BE2C (cell line): ENCODE results near the gene WDR20.

Experiments used
- DNase-seq: peaks from one replicate; pipeline ENCODE4 v3.0.0-alpha.2; 2020
- H3K27me3 ChIP-seq: fragments of 250-450 bp; sonication (Bioruptor Pico); 2 replicates; pipeline ENCODE4 v1.5.1; 2020; ENCODE audit warnings: mild to moderate bottlenecking
- H3K36me3 ChIP-seq: fragments of 250-450 bp; sonication (Bioruptor Pico); 2 replicates; pipeline ENCODE4 v1.5.1; 2020; ENCODE audit warnings: mild to moderate bottlenecking
- H3K4me1 ChIP-seq: fragments of 250-450 bp; sonication (Bioruptor Pico); 2 replicates; pipeline ENCODE4 v1.5.1; 2020
- H3K4me3 ChIP-seq: 2 replicates; pipeline ENCODE4 v1.5.1; 2011; ENCODE audit warnings: low read depth, low read length
- H3K9me3 ChIP-seq: fragments of 250-450 bp; sonication (Bioruptor Pico); 2 replicates; pipeline ENCODE4 v1.5.1; 2020
- TF ChIP-seq, protein P1 (sequence below): IDR thresholded peaks from 2 replicates; pipeline ENCODE4 v1.5.1; 2012; ENCODE audit warnings: mild to moderate bottlenecking, low read depth, low read length

Gene WDR20

GRCh38 chr14:102182190-102182589 is 42.5 kb downstream of the WDR20 start:
- Histone ChIP-seq H3K9me3 (no peaks in the 10 kb centered on the region), H3K4me1 (peaks cover 12% of the 10 kb centered on the region), H3K27me3 (no peaks in the 10 kb centered on the region), H3K4me3 (no peak overlapping the region), H3K36me3 (no peaks in the 10 kb centered on the region)
- no peak for DNase-seq
- TF ChIP-seq, protein P1, sequence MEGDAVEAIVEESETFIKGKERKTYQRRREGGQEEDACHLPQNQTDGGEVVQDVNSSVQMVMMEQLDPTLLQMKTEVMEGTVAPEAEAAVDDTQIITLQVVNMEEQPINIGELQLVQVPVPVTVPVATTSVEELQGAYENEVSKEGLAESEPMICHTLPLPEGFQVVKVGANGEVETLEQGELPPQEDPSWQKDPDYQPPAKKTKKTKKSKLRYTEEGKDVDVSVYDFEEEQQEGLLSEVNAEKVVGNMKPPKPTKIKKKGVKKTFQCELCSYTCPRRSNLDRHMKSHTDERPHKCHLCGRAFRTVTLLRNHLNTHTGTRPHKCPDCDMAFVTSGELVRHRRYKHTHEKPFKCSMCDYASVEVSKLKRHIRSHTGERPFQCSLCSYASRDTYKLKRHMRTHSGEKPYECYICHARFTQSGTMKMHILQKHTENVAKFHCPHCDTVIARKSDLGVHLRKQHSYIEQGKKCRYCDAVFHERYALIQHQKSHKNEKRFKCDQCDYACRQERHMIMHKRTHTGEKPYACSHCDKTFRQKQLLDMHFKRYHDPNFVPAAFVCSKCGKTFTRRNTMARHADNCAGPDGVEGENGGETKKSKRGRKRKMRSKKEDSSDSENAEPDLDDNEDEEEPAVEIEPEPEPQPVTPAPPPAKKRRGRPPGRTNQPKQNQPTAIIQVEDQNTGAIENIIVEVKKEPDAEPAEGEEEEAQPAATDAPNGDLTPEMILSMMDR, result no peak

DNA sequence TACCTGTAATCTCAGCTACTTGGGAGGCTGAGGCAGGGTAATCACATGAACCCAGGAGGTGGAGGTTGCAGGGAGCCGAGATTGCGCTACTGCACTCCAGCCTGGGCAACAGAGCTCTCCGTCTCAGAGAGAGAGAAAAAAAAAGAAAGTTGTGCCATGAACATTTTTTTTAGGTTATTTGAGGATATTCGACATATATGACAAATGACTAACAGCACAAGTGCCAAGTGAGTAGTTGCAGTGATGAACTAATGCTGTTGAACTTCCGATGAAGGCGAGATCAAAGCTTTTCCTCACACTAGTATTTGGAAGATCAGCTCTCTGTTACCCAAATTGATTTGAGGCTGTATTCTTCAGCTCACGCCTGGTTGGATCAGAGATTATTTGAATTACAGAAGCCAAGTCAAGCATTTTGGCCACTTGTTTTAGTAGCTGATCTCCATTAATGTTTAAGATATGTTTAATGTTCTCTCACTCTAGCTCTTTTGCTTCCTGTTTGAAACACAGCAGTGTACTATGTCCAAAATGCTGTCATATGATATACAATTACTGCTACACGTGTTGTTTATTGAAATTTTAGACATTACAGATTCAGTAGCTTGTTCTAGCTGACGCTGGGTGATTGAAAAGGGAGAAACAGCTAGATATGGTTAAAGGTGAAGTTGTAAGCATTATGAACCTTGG is 43.4 kb downstream of the WDR20 start:
- Histone ChIP-seq H3K36me3 (no peaks in the 10 kb centered on the region), H3K4me1 (peaks cover 18% of the 10 kb centered on the region), H3K9me3 (no peaks in the 10 kb centered on the region), H3K27me3 (no peaks in the 10 kb centered on the region), H3K4me3 (no peak overlapping the region)
- no peak for DNase-seq
- TF ChIP-seq, protein P1, result no peak

DNA sequence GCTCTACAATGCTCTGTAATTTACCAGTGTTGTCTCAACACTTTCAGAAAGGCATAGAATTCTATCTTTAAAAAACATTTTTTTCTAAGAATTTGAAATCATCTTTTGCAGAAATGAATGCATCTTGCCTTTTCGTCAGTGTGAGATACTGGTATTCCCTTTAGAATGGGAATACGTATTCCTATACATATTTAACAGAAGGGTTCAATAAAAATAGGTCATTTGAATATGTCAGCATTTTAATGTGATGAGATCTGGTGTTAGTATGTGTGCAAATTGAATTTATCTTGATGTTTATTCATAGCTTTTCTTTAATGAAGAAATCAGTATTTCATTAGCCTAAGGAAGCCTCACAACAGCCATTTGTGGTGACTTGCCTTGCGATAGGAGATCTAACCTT is 44.2 kb downstream of the WDR20 start:
- Histone ChIP-seq H3K4me1 (peaks cover 18% of the 10 kb centered on the region), H3K9me3 (no peaks in the 10 kb centered on the region), H3K36me3 (no peaks in the 10 kb centered on the region), H3K4me3 (no peak overlapping the region), H3K27me3 (no peaks in the 10 kb centered on the region)
- TF ChIP-seq, protein P1, result no peak
- no peak for DNase-seq

- Histone ChIP-seq H3K4me1 (peaks cover 18% of the 10 kb centered on the region), H3K4me3 (no peak overlapping the region), H3K9me3 (no peaks in the 10 kb centered on the region), H3K27me3 (no peaks in the 10 kb centered on the region), H3K36me3 (no peaks in the 10 kb centered on the region)
- no peak for DNase-seq
- TF ChIP-seq, protein P1, result no peak
Measured at GRCh38 chr14:102184316-102185035, 44.8 kb downstream of the WDR20 start.

GRCh38 chr14:102185360-102185759 is 45.7 kb downstream of the WDR20 start:
- no peak for DNase-seq
- H3K27me3 ChIP-seq, result no peaks in the 10 kb centered on the region
- TF ChIP-seq, protein P1, result no peak
- H3K9me3 ChIP-seq, result no peaks in the 10 kb centered on the region
- H3K4me3 ChIP-seq, result no peak overlapping the region
- H3K4me1 ChIP-seq, result peaks cover 25% of the 10 kb centered on the region
- no peaks in the 10 kb centered on the region for H3K36me3 ChIP-seq

DNA sequence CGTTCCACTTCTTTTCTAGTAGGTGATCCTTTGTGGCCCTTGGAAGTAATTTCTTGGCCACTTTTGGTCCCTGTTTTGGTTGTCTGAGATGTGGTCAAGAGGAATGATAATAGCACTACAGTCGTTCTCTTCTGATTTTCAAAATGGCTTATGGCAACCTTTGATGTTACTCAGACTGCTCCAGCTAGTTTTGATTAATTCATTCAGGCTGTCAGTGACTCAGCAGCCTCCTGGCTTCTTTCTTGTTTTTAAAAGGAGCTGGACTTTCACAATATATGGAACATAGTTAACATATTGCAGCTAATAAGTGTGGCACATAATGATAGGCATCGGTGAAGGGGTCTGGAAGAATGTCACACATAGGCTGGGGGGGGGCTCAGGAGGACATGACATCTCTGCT is 47.3 kb downstream of the WDR20 start:
- Histone ChIP-seq H3K4me1 (peaks cover 28% of the 10 kb centered on the region), H3K4me3 (no peak overlapping the region), H3K27me3 (no peaks in the 10 kb centered on the region), H3K9me3 (no peaks in the 10 kb centered on the region), H3K36me3 (no peaks in the 10 kb centered on the region)
- TF ChIP-seq, protein P1, result no peak
- no peak for DNase-seq
